K562 (cell line): ENCODE data around the gene PACSIN3. TPM values are rescaled to one million over a fixed set of nuclear protein-coding genes. Genes with fewer than 3 reads are reported as not detected.

Experiments used
- ARID1B ChIP-seq: fragments of 450-650 bp; IDR thresholded peaks from 2 replicates; pipeline ENCODE4 v1.6.1; 2016; ENCODE audit warnings: antibody characterized with exemption, mild to moderate bottlenecking, inconsistent platforms
- CAMTA2 ChIP-seq: fragments of 250-450 bp; sonication (Bioruptor Pico); conservative IDR thresholded peaks from 2 replicates; pipeline ENCODE4 v1.5.1; 2022
- CSDE1 ChIP-seq, 2 experiments: fragments of 450-650 bp; IDR thresholded peaks; 2 replicates each; pipeline ENCODE4 v1.6.1; 2016; ENCODE audit warnings: mild to moderate bottlenecking in 1 of 2
- CXXC5 ChIP-seq: fragments of 250-450 bp; sonication (Bioruptor Pico); IDR thresholded peaks from 2 replicates; pipeline ENCODE4 v1.8.0; 2022; ENCODE audit warnings: inconsistent platforms, mild to moderate bottlenecking, moderate library complexity
- EP300 ChIP-seq: IDR thresholded peaks from 2 replicates; pipeline ENCODE4 v1.6.1; 2012; ENCODE audit warnings: low read length, improper control_type of control experiment
- ETV1 ChIP-seq: fragments of 450-650 bp; conservative IDR thresholded peaks from 2 replicates; pipeline ENCODE4 v1.6.1; 2016; ENCODE audit warnings: missing genetic modification characterization, control low read depth, low read depth, missing compliant biosample characterization
- HDGF ChIP-seq: fragments of 450-650 bp; IDR thresholded peaks from 2 replicates; pipeline ENCODE4 v1.6.1; 2016
- MEIS2 ChIP-seq: fragments of 450-650 bp; IDR thresholded peaks from 2 replicates; pipeline ENCODE4 v1.6.1; 2014; ENCODE audit warnings: mild to moderate bottlenecking; ENCODE audit not compliant: partially characterized antibody
- MYC ChIP-seq, 2 experiments: fragments of 250-450 bp in 1 of 2; sonication (Bioruptor Pico) in 1 of 2; IDR thresholded peaks; 2 replicates each; pipeline versions ENCODE4 v1.5.1 to v1.6.1; 2012 to 2021; ENCODE audit warnings: low read depth in 2 of 2, borderline replicate concordance in 1 of 2, improper control_type of control experiment in 1 of 2, low read length in 1 of 2, mild to moderate bottlenecking in 1 of 2, moderate library complexity in 1 of 2
- NR3C1 ChIP-seq: sonication (generic); formaldehyde crosslinking; IDR thresholded peaks from 2 replicates; pipeline ENCODE4 v1.8.1; 2022; ENCODE audit warnings: missing genetic modification reagents
- NRF1 ChIP-seq, 2 experiments: fragments of 450-650 bp; IDR thresholded peaks in 1 of 2; conservative IDR thresholded peaks in 1 of 2; 2 replicates each; pipeline ENCODE4 v1.6.1; 2014; ENCODE audit warnings: mild to moderate bottlenecking in 2 of 2
- RBBP5 ChIP-seq: fragments of 200-600 bp; sonication (generic); IDR thresholded peaks from 2 replicates; pipeline ENCODE4 v1.6.1; 2012; ENCODE audit warnings: borderline replicate concordance, mild to moderate bottlenecking, low read length, control low read depth, inconsistent platforms; ENCODE audit not compliant: insufficient read depth, poor library complexity, severe bottlenecking
- SIN3A ChIP-seq, 2 experiments: fragments of 150-350 bp in 1 of 2; IDR thresholded peaks; 2 replicates each; pipeline ENCODE4 v1.6.1; 2011 to 2016; ENCODE audit warnings: borderline replicate concordance in 2 of 2, low read depth in 2 of 2, low read length in 2 of 2, mild to moderate bottlenecking in 2 of 2, moderate library complexity in 2 of 2; ENCODE audit not compliant: control insufficient read depth in 1 of 2
- STAT5B ChIP-seq: fragments of 250-450 bp; sonication (Bioruptor Pico); IDR thresholded peaks from 2 replicates; pipeline ENCODE4 v1.8.0; 2021; ENCODE audit warnings: mild to moderate bottlenecking, inconsistent platforms
- ZC3H11A ChIP-seq: IDR thresholded peaks from 2 replicates; pipeline ENCODE4 v1.6.1; 2012; ENCODE audit warnings: low read depth, low read length, improper control_type of control experiment
- ZKSCAN3 ChIP-seq: fragments of 250-450 bp; sonication (Bioruptor Pico); IDR thresholded peaks from 2 replicates; pipeline ENCODE4 v1.4.0; 2020
- ZNF77 ChIP-seq: fragments of 250-450 bp; sonication (Bioruptor Pico); IDR thresholded peaks from 2 replicates; pipeline ENCODE4 v1.5.0; 2020
- polyA plus RNA-seq, 8 experiments: library from polyadenylated mRNA; depleted of rRNA in 4 of 8; stranded (reverse) in 5 of 8; unstranded in 3 of 8; fragments of >200 nt; fragmentation: Nextera tagmentation in 2 of 8; fragmentation: Illumina TruSeq in 1 of 8; extraction: Ambion mirVana in 2 of 8; extraction: Trizol in 1 of 8; gene quantifications; 2 replicates each; pipeline versions ENCODE4 v1.2.1 to v1.2.3, GENCODE V29; 2011 to 2014; ENCODE audit warnings: inconsistent platforms in 1 of 8, missing spikeins in 1 of 8
- total RNA-seq, 7 experiments: library from RNA; depleted of rRNA in 6 of 7; stranded (reverse); fragments of >200 nt in 6 of 7; fragmentation: Illumina TruSeq in 2 of 7; extraction: Trizol in 2 of 7; gene quantifications; 2 replicates each; pipeline versions ENCODE4 v1.2.1 to v1.2.3, GENCODE V29; 2011 to 2021; ENCODE audit warnings: low replicate concordance in 1 of 7
- TF ChIP-seq, protein P1 (sequence below): sonication (generic); formaldehyde crosslinking; IDR thresholded peaks from 2 replicates; pipeline ENCODE4 v1.8.0; 2022; ENCODE audit warnings: mild to moderate bottlenecking, missing genetic modification reagents
- TF ChIP-seq, protein P2 (sequence below): sonication (generic); formaldehyde crosslinking; IDR thresholded peaks from 2 replicates; pipeline ENCODE4 v1.8.1; 2023; ENCODE audit warnings: mild to moderate bottlenecking, missing genetic modification reagents
- TF ChIP-seq, protein P3 (sequence below): fragments of 200-800 bp; sonication (Bioruptor generic); IDR thresholded peaks from 2 replicates; pipeline ENCODE4 v1.6.1; 2016; ENCODE audit warnings: missing genetic modification characterization, missing compliant biosample characterization

The PACSIN3 gene
- total and polyA plus RNA-seq, 9 of the 15 experiments (the other 6 are each of a cell fraction or from before 2014, with no cell fraction given) = 0.13 to 18.1 (median 7.1) TPM

DNA sequence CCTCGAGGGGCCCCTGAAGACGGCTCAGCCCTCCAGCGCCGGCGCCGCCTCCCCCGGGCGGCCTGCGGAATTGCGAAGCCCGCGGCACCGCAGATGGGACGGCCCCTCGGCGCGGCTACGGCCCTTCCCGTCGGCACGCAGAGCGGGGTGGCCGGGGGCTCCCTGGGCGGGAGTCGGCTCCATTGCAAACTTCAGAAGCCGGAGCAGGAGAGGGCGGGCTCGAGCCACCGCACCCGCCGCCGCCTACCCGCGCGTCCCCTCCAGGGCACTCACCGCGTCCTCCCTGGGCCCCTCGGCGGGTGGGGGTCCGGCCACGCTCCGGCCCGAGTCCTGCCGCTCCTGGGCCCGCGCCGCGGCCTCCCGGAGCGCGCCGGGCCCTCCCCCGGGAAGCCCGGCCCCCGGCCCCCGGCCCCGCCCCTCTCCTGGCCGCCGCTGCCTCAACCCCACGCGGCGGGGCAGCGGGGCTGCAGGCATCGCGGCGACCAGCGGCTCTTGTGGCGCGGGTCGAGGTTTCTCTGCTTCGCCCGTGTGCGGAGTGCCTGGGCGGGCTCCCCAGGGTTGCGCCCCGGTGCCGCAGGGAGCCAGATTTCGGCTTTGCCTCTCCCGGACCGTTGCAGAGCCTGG is at the start of gene PACSIN3 (continued):
- TF ChIP-seq NR3C1 (CRISPR knock-in tag) (0 out of 2 replicates have a peak, but pooled peaks have one; percentile 29), EP300 (no peak), ETV1 (tag) (no peak), HDGF (no peak), MYC (IDR thresholded peaks at IDR 0.05; ENCODE audit: low read depth, low read length) (no peak), MYC (CRISPR knock-in tag; IDR thresholded peaks at IDR 0.05; ENCODE audit: borderline replicate concordance, low read depth) (0 out of 2 replicates have a peak, but pooled peaks have one; percentile 38), CXXC5 (CRISPR knock-in tag) (peak; percentile 53), NRF1 (conservative IDR thresholded peaks at IDR 0.05 in 1 of 2, IDR thresholded peaks at IDR 0.05 in 1 of 2) (peak in 1 of 2 experiments; percentile 26; a peak in 2 of 4 replicates), ZC3H11A (no peak), ZKSCAN3 (CRISPR knock-in tag) (no peak), CAMTA2 (CRISPR knock-in tag) (no peak), STAT5B (CRISPR knock-in tag) (no peak), ZNF77 (CRISPR knock-in tag) (no peak), CSDE1 (IDR thresholded peaks at IDR 0.05) (no peak), MEIS2 (no peak), ARID1B (no peak), SIN3A (IDR thresholded peaks at IDR 0.05; ENCODE audit: borderline replicate concordance in 2 of 2, control insufficient read depth in 1 of 2, low read depth in 2 of 2, low read length in 2 of 2) (0 out of 4 replicates have a peak, but pooled peaks of 1 of the 2 experiments have one; percentile 22), RBBP5 (peak; percentile 67)
- TF ChIP-seq, protein P1, sequence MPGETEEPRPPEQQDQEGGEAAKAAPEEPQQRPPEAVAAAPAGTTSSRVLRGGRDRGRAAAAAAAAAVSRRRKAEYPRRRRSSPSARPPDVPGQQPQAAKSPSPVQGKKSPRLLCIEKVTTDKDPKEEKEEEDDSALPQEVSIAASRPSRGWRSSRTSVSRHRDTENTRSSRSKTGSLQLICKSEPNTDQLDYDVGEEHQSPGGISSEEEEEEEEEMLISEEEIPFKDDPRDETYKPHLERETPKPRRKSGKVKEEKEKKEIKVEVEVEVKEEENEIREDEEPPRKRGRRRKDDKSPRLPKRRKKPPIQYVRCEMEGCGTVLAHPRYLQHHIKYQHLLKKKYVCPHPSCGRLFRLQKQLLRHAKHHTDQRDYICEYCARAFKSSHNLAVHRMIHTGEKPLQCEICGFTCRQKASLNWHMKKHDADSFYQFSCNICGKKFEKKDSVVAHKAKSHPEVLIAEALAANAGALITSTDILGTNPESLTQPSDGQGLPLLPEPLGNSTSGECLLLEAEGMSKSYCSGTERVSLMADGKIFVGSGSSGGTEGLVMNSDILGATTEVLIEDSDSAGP (CRISPR knock-in tag) = no peak
- TF ChIP-seq, protein P2, sequence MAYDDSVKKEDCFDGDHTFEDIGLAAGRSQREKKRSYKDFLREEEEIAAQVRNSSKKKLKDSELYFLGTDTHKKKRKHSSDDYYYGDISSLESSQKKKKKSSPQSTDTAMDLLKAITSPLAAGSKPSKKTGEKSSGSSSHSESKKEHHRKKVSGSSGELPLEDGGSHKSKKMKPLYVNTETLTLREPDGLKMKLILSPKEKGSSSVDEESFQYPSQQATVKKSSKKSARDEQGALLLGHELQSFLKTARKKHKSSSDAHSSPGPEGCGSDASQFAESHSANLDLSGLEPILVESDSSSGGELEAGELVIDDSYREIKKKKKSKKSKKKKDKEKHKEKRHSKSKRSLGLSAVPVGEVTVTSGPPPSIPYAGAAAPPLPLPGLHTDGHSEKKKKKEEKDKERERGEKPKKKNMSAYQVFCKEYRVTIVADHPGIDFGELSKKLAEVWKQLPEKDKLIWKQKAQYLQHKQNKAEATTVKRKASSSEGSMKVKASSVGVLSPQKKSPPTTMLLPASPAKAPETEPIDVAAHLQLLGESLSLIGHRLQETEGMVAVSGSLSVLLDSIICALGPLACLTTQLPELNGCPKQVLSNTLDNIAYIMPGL (CRISPR knock-in tag) = peak; percentile 62; the same call in 1 of the 2 replicates
- TF ChIP-seq, protein P3, sequence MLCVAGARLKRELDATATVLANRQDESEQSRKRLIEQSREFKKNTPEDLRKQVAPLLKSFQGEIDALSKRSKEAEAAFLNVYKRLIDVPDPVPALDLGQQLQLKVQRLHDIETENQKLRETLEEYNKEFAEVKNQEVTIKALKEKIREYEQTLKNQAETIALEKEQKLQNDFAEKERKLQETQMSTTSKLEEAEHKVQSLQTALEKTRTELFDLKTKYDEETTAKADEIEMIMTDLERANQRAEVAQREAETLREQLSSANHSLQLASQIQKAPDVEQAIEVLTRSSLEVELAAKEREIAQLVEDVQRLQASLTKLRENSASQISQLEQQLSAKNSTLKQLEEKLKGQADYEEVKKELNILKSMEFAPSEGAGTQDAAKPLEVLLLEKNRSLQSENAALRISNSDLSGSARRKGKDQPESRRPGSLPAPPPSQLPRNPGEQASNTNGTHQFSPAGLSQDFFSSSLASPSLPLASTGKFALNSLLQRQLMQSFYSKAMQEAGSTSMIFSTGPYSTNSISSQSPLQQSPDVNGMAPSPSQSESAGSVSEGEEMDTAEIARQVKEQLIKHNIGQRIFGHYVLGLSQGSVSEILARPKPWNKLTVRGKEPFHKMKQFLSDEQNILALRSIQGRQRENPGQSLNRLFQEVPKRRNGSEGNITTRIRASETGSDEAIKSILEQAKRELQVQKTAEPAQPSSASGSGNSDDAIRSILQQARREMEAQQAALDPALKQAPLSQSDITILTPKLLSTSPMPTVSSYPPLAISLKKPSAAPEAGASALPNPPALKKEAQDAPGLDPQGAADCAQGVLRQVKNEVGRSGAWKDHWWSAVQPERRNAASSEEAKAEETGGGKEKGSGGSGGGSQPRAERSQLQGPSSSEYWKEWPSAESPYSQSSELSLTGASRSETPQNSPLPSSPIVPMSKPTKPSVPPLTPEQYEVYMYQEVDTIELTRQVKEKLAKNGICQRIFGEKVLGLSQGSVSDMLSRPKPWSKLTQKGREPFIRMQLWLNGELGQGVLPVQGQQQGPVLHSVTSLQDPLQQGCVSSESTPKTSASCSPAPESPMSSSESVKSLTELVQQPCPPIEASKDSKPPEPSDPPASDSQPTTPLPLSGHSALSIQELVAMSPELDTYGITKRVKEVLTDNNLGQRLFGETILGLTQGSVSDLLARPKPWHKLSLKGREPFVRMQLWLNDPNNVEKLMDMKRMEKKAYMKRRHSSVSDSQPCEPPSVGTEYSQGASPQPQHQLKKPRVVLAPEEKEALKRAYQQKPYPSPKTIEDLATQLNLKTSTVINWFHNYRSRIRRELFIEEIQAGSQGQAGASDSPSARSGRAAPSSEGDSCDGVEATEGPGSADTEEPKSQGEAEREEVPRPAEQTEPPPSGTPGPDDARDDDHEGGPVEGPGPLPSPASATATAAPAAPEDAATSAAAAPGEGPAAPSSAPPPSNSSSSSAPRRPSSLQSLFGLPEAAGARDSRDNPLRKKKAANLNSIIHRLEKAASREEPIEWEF (CRISPR knock-in tag) = no peak
